GM10847 (cell line): ENCODE measurements around the gene THRA.

ENCODE experiments used
- POLR2A ChIP-seq: IDR thresholded peaks from 2 replicates; pipeline ENCODE4 v1.6.1; 2011; ENCODE audit not compliant: insufficient read length; ENCODE audit errors: extremely low read depth

THRA gene

GRCh38 chr17:40058186-40058784 is 4.5 kb upstream of the THRA start:
- TF ChIP-seq POLR2A = no peak

- TF ChIP-seq POLR2A = no peak
Observed at GRCh38 chr17:40058865-40059264, 3.9 kb upstream of the THRA start.

GRCh38 chr17:40059729-40060475 is 2.9 kb upstream of the THRA start:
- no peak for TF ChIP-seq POLR2A

- TF ChIP-seq POLR2A = no peak
Observed at GRCh38 chr17:40060887-40061608, 1.7 kb upstream of the THRA start.

- TF ChIP-seq POLR2A = no peak
Observed at GRCh38 chr17:40061609-40062038, 1.1 kb upstream of the THRA start.

DNA sequence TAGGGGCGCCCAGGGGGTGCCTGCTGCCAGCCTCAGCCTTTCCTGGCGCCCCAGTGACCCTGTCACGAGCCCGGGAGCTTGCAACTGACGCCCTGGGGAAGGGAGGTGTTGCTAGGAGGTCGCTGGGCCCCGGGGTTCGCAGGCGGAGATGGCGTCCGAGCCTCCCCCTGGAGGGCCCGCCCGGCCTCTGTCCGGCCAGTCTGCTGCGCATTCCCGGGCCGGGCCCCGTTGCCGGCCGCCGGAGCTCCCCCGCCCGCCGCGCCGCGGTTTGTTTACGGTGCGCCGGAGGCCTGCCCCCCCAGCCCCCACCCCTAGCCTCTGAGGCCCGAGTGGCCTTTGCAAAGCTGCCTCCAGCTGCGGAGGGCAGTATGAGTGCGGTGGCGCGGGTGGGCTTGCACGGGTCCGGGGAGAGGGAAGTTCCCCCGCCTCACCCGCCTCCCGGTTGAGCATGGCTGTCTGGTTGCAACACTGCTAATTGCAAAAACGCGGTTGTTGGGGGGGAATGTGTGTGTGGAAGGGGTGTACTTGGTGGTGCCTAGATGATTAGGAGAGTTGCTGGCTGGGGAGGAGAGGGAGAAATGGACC is 514 bp downstream of the THRA start:
- no peak for TF ChIP-seq POLR2A

- no peak for TF ChIP-seq POLR2A
Observed at GRCh38 chr17:40063901-40064531, 1.3 kb downstream of the THRA start.

- TF ChIP-seq POLR2A = no peak
Observed at GRCh38 chr17:40064971-40065768, 2.4 kb downstream of the THRA start.

DNA sequence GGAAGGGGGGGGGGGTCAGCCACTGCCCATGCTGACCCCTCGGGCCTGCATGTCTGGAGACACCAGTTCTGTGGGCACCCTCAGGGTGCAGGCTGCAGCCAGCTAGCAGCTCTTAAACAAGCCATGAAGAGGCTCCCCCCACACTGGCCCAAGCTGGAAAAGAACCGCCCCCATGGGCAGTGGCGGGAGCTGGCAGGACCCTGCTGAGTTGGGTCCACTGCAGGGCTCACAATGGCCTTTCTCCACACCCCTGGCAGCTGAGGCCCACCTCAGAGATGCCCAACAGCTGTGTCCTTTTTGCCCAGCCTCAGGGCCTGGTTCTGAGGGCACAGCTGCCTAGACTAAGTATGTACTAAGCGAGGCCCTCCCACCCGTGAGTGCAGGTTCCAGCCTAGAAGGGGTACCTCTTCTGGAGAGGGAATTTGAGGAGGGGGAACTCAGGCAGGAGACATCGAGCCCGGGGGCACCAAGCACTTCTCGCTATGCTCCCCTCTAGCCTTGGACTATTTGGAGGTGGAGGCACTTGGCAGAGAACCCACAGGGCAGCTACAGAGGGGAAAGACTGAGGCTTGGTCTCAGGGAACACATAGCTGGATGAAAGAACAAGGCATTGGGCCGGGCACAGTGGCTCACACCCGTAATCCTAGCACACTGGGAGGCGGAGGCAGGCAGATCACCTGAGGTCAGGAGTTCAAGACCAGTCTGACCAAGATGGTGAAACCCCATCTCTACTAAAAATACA is 3.2 kb downstream of the THRA start:
- no peak for TF ChIP-seq POLR2A

DNA sequence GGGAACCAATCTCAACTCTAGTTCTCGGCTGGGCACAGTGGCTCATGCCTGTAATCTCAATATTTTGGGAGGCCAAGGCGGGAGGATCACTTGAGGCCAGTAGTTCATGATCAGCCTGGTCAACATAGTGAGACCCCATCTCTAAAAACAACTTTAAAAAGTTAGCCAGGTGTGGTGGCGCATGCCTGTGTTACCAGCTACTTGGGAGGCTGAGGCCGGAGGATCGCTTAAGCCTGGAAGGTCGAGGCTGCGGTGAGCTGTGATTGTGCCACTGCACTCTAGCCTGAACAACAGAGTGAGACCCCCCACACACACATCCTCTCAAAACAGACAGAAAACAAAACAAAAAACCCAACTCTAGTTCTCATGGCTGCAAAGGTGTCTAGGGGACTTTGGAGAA is 4.9 kb downstream of the THRA start:
- no peak for TF ChIP-seq POLR2A

DNA sequence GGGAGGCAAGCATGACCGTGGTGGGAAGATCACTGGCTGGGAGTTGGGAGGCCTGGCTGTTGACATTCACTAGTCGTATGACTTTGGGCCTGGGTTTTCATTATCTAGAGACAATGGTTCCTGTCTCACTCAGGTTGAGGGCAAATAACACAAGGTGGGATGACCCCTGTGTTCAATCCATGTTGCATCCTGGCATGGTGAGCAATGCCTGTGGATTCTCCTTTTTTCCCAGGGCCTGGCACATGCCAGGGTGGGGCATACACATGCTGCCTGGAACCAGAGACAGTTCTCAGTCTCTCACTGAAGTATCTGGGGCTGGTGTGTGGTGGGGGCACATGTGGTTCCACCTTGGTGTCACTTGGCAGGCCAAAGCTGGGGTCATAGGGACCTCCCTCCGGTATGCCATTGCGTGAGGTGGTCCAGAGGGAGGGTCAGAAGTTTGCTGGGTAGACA is 5.4 kb downstream of the THRA start:
- TF ChIP-seq POLR2A = no peak

- no peak for TF ChIP-seq POLR2A
Observed at GRCh38 chr17:40068584-40068916, 5.8 kb downstream of the THRA start.

DNA sequence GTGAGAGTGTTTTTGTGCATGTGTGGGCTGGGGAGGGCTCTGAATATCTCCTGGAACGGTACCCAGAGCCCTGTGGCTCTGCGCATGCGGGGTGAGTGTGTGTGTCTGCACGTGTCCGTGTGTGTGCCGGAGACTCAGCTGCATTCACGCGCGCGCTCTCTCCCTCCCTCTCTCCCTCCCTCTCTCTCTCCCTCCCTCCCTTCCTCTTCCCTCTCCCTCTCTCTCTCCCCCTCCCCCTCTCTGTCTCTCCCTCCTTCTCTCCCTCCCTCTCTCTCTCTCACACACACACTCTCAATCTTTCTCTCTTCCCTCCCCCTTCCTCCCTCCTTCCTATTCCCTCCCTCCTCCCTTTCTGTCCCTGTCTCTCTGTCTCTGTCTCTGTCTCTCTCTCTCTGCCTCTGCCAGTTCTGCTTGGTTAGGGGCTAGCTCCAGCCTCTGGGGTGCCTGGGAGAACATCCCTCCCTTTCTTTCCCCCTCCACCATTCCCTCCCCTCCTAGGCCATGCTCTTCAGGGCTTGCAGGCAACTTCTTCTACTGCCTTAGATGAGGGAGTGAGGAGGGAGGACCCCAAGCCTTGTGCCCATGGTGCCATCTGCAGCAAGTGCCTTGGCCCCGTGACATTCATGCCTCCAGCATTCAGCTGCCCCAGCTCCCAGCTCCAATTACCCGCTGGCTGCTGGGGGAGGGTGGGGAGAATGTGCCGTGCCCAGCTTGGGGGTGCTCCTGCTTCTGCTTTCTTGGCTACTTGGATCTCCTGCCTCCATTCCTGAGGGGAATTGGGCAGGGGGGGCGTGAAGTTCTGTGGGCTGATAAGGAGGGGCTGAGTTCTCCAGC is 6.4 kb downstream of the THRA start:
- TF ChIP-seq POLR2A = no peak
